HEK293T (cell line): Measurements from ENCODE around the gene PRR23B.

Experiments
- ARNT ChIP-seq: fragments of 450-650 bp; IDR thresholded peaks from 2 replicates; pipeline ENCODE4 v1.6.1; 2017; ENCODE audit warnings: mild to moderate bottlenecking
- BHLHE40 ChIP-seq: fragments of 450-650 bp; IDR thresholded peaks from 2 replicates; pipeline ENCODE4 v1.6.1; 2016; ENCODE audit warnings: mild to moderate bottlenecking, moderate library complexity, borderline replicate concordance
- ELF4 ChIP-seq: fragments of 450-650 bp; IDR thresholded peaks from 2 replicates; pipeline ENCODE4 v1.6.1; 2017; ENCODE audit warnings: antibody characterized with exemption
- FOXK2 ChIP-seq: fragments of 450-650 bp; IDR thresholded peaks from 2 replicates; pipeline ENCODE4 v1.6.1; 2016; ENCODE audit warnings: mild to moderate bottlenecking
- FOXM1 ChIP-seq: fragments of 450-650 bp; IDR thresholded peaks from 2 replicates; pipeline ENCODE4 v1.6.1; 2017; ENCODE audit warnings: mild to moderate bottlenecking, borderline replicate concordance
- HDGF ChIP-seq: fragments of 450-650 bp; IDR thresholded peaks from 2 replicates; pipeline ENCODE4 v1.6.1; 2017; ENCODE audit warnings: antibody characterized with exemption, borderline replicate concordance
- L3MBTL2 ChIP-seq: fragments of 450-650 bp; conservative IDR thresholded peaks from 2 replicates; pipeline ENCODE4 v1.6.1; 2016; ENCODE audit warnings: mild to moderate bottlenecking
- NFRKB ChIP-seq: fragments of 450-650 bp; IDR thresholded peaks from 2 replicates; pipeline ENCODE4 v1.6.1; 2016; ENCODE audit warnings: mild to moderate bottlenecking, moderate library complexity
- SP1 ChIP-seq: fragments of 450-650 bp; IDR thresholded peaks from 2 replicates; pipeline ENCODE4 v1.6.1; 2017
- TARDBP ChIP-seq: fragments of 450-650 bp; IDR thresholded peaks from 2 replicates; pipeline ENCODE4 v1.6.1; 2016

GRCh38 chr3:138976047-138976446, 44.7 kb downstream of the PRR23B start:
- TF ChIP-seq HDGF = no peak
- TF ChIP-seq TARDBP = no peak
- TF ChIP-seq L3MBTL2 = no peak
- TF ChIP-seq NFRKB = no peak
- no peak for TF ChIP-seq SP1
- TF ChIP-seq ELF4 = no peak
- no peak for TF ChIP-seq BHLHE40
- no peak for TF ChIP-seq FOXK2
- no peak for TF ChIP-seq FOXM1
- TF ChIP-seq ARNT = no peak
